CD8-positive, alpha-beta memory T cell (primary cell): ENCODE measurements around the gene ZEB2. TPM values are rescaled to one million over a fixed set of nuclear protein-coding genes. Genes with fewer than 3 reads are reported as not detected.

Source experiments
- CTCF ChIA-PET: fragments of 350-600 bp; sonication (Branson Sonifier 250); formaldehyde crosslinking; loops from one replicate; lab custom pipeline; 2021; ENCODE audit warnings: antibody characterized with exemption; lab: Charles Lee
- POLR2A ChIA-PET: fragments of 350-600 bp; sonication (Branson Sonifier 250); formaldehyde crosslinking; loops from one replicate; lab custom pipeline; 2021; ENCODE audit warnings: antibody characterized with exemption; lab: Charles Lee
- DNase-seq, 5 donors: peaks; one replicate each; pipeline versions ENCODE4 v3.0.0 to v3.0.0-alpha.2; 2020 to 2022; ENCODE audit warnings: mixed read lengths in 1 of 5
- H3K27ac ChIP-seq: one replicate; pipeline ENCODE4 v1.7.0; 2013; ENCODE audit warnings: low read depth, mild to moderate bottlenecking, low read length, moderate library complexity
- H3K27me3 ChIP-seq: 2 replicates; pipeline ENCODE4 v1.7.0; 2013; ENCODE audit warnings: low read length, mild to moderate bottlenecking; ENCODE audit not compliant: insufficient read depth, poor library complexity, severe bottlenecking
- H3K36me3 ChIP-seq: 2 replicates; pipeline ENCODE4 v1.7.0; 2013; ENCODE audit warnings: mild to moderate bottlenecking, low read length, moderate library complexity; ENCODE audit not compliant: insufficient read depth
- H3K4me1 ChIP-seq: 2 replicates; pipeline ENCODE4 v1.7.0; 2013; ENCODE audit warnings: mild to moderate bottlenecking, low read length, moderate library complexity; ENCODE audit not compliant: insufficient read depth
- H3K4me3 ChIP-seq: 2 replicates; pipeline ENCODE4 v1.7.0; 2013; ENCODE audit warnings: mild to moderate bottlenecking, low read length
- H3K9me3 ChIP-seq: 2 replicates; pipeline ENCODE4 v1.7.0; 2013; ENCODE audit warnings: mild to moderate bottlenecking, low read length
- H3K27ac Mint-ChIP-seq, 8 donors: one replicate each; pipeline ENCODE4 v1.8.0; 2020 to 2021; ENCODE audit warnings: mixed read lengths in 8 of 8, mild to moderate bottlenecking in 6 of 8, inconsistent platforms in 3 of 8, moderate library complexity in 3 of 8
- H3K27me3 Mint-ChIP-seq, 2 donors: one replicate each; pipeline ENCODE4 v1.8.0; 2020 to 2021; ENCODE audit warnings: mixed read lengths in 2 of 2, mild to moderate bottlenecking in 1 of 2, moderate library complexity in 1 of 2
- H3K36me3 Mint-ChIP-seq, 3 donors: one replicate each; pipeline ENCODE4 v1.8.0; 2020 to 2021; ENCODE audit warnings: mixed read lengths in 3 of 3, inconsistent platforms in 1 of 3, mild to moderate bottlenecking in 1 of 3
- H3K4me1 Mint-ChIP-seq, 3 donors: one replicate each; pipeline ENCODE4 v1.8.0; 2020 to 2021; ENCODE audit warnings: mixed read lengths in 3 of 3, inconsistent platforms in 1 of 3, mild to moderate bottlenecking in 1 of 3
- H3K4me3 Mint-ChIP-seq, 7 donors: one replicate each; pipeline ENCODE4 v1.8.0; 2020 to 2021; ENCODE audit warnings: mixed read lengths in 7 of 7, mild to moderate bottlenecking in 6 of 7, moderate library complexity in 4 of 7, inconsistent platforms in 2 of 7
- H3K9me3 Mint-ChIP-seq, 5 donors: one replicate each; pipeline ENCODE4 v1.8.0; 2020 to 2022; ENCODE audit warnings: mixed read lengths in 5 of 5, mild to moderate bottlenecking in 3 of 5, moderate library complexity in 2 of 5, inconsistent platforms in 1 of 5
- polyA plus RNA-seq: library from polyadenylated mRNA; unstranded; fragments of 300-500 nt; fragmentation: Illumina TruSeq; gene quantifications from one replicate; pipeline ENCODE4 v1.2.3, GENCODE V29; 2021
- total RNA-seq, 2 experiments: library from RNA; stranded (reverse); gene quantifications; one replicate each; pipeline ENCODE4 v1.2.3, GENCODE V29; 2021

The ZEB2 gene
- total and polyA plus RNA-seq, 3 experiments from 2014 or later = 20.6 to 35.8 (median 32.7) TPM

DNA sequence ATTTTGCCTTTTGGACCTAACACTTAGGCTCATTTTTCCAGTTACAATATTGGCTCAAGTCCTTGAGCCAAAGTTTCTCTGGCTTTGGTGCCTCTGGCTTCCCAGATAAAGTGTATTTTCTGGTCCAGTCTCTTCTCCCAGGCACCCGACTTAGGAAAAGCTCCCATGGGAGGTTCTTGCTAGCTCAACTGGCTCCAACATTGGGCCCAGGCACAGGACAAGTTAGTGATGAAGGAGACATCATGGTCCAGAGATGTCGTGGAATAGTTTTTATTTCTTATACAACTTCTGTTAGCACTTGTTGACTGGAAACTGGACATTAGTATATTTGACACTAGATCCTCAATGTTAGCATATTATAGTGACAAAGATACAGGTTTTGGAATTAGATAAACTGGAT is 8.2 kb upstream of the ZEB2 start:
- Mint-ChIP-seq H3K27me3 (peaks cover 11 to 15% of the 10 kb centered on the region in 2 donors), H3K9me3 (no peaks in the 10 kb centered on the region), H3K36me3 (no peaks in the 10 kb centered on the region), H3K4me3 (peak overlapping the region in 1 of 7 donors; percentile 22), H3K4me1 (peaks cover 11 to 12% (median 11%) of the 10 kb centered on the region in 3 donors), H3K27ac (no peak overlapping the region)
- H3K27ac ChIP-seq = no peak overlapping the region
- peaks cover 7% of the 10 kb centered on the region for H3K4me1 ChIP-seq
- no peak overlapping the region for H3K4me3 ChIP-seq
- H3K9me3 ChIP-seq = no peaks in the 10 kb centered on the region
- H3K36me3 ChIP-seq = no peaks in the 10 kb centered on the region
- peaks cover 3% of the 10 kb centered on the region for H3K27me3 ChIP-seq
- CTCF ChIA-PET = no interaction called here
- POLR2A ChIA-PET = no interaction called here
- no peak for DNase-seq

DNA sequence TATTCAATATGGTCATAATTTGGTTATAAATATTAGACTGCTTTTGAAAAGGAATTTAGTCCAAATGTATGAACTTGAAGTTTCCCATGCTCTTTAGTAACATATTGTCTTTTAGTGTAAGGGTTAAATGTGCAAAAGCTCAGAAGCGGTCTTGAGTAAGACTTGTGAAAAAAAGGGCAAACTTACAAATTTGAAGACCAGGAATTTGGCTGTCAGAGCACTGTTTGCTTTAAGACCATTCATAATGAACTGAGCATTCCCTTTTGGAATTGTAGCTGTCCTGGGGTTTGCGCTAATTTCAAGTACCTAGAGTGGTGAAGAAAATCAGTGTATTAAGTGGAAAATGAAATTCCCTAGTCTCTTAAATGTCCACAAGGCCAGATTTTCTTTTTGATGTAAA is 6.9 kb upstream of the ZEB2 start:
- CTCF ChIA-PET = no interaction called here
- no peak overlapping the region for H3K4me3 ChIP-seq
- no peaks in the 10 kb centered on the region for H3K9me3 ChIP-seq
- POLR2A ChIA-PET = no interaction called here
- DNase-seq = no peak
- H3K27ac Mint-ChIP-seq = no peak overlapping the region
- H3K4me1 Mint-ChIP-seq = peaks cover 18 to 22% (median 21%) of the 10 kb centered on the region in 3 donors
- H3K27ac ChIP-seq = no peak overlapping the region
- H3K27me3 ChIP-seq = peaks cover 12% of the 10 kb centered on the region
- H3K4me1 ChIP-seq = peaks cover 12% of the 10 kb centered on the region
- no peaks in the 10 kb centered on the region for H3K36me3 Mint-ChIP-seq
- no peaks in the 10 kb centered on the region for H3K36me3 ChIP-seq
- H3K4me3 Mint-ChIP-seq = peak overlapping the region in 1 of 7 donors; percentile 11
- no peaks in the 10 kb centered on the region for H3K9me3 Mint-ChIP-seq
- peaks cover 20 to 25% of the 10 kb centered on the region in 2 donors for H3K27me3 Mint-ChIP-seq

- H3K36me3 ChIP-seq = no peaks in the 10 kb centered on the region
- peaks cover 27% of the 10 kb centered on the region for H3K27me3 ChIP-seq
- DNase-seq = peak in 3 of 5 donors; percentile 33 to 65 (median 37)
- Mint-ChIP-seq H3K4me3 (peak overlapping the region; percentile 80 to 96 (median 88)), H3K9me3 (no peaks in the 10 kb centered on the region), H3K36me3 (no peaks in the 10 kb centered on the region), H3K27ac (peak overlapping the region in 6 of 8 donors; percentile 61 to 83 (median 76)), H3K27me3 (peaks cover 22 to 33% of the 10 kb centered on the region in 2 donors), H3K4me1 (peaks cover 21 to 23% (median 22%) of the 10 kb centered on the region in 3 donors)
- H3K9me3 ChIP-seq = no peaks in the 10 kb centered on the region
- H3K27ac ChIP-seq = peak overlapping the region; percentile 61
- POLR2A ChIA-PET = no interaction called here
- H3K4me1 ChIP-seq = peaks cover 20% of the 10 kb centered on the region
- CTCF ChIA-PET = interaction anchor here (1.0 to 1.2 kb wide), 3 partner anchors 14 to 341 kb away, joined by 3 read pairs; no protein-coding TSS in a partner anchor
- peak overlapping the region; percentile 36 for H3K4me3 ChIP-seq
Observed at GRCh38 chr2:144524118-144525009, 4.4 kb upstream of the ZEB2 start.

GRCh38 chr2:144523596-144524117 is 3.7 kb upstream of the ZEB2 start:
- H3K9me3 Mint-ChIP-seq = no peaks in the 10 kb centered on the region
- ChIA-PET POLR2A (interaction anchor here (1.6 kb wide), 1 partner anchor 191 kb away, joined by 4 read pairs; a partner anchor contains a TSS), CTCF (interaction anchor here (1.0 to 1.2 kb wide), 3 partner anchors 13 to 340 kb away, joined by 3 read pairs; no protein-coding TSS in a partner anchor)
- Histone ChIP-seq H3K27me3 (peaks cover 31% of the 10 kb centered on the region), H3K27ac (peak overlapping the region; percentile 56), H3K9me3 (no peaks in the 10 kb centered on the region), H3K36me3 (no peaks in the 10 kb centered on the region), H3K4me3 (peak overlapping the region; percentile 36), H3K4me1 (peaks cover 25% of the 10 kb centered on the region)
- H3K4me3 Mint-ChIP-seq = peak overlapping the region; percentile 60 to 96 (median 88)
- peaks cover 22 to 33% of the 10 kb centered on the region in 2 donors for H3K27me3 Mint-ChIP-seq
- peaks cover 21 to 23% (median 22%) of the 10 kb centered on the region in 3 donors for H3K4me1 Mint-ChIP-seq
- H3K36me3 Mint-ChIP-seq = no peaks in the 10 kb centered on the region
- peak overlapping the region in 6 of 8 donors; percentile 40 to 88 (median 62) for H3K27ac Mint-ChIP-seq
- DNase-seq = no peak

- H3K27me3 ChIP-seq = peaks cover 37% of the 10 kb centered on the region
- no peaks in the 10 kb centered on the region for H3K36me3 ChIP-seq
- DNase-seq = no peak
- Mint-ChIP-seq H3K9me3 (no peaks in the 10 kb centered on the region), H3K27me3 (peaks cover 19 to 33% of the 10 kb centered on the region in 2 donors), H3K4me3 (peak overlapping the region; percentile 60 to 96 (median 88)), H3K36me3 (no peaks in the 10 kb centered on the region), H3K4me1 (peaks cover 21 to 23% (median 22%) of the 10 kb centered on the region in 3 donors), H3K27ac (peak overlapping the region in 5 of 8 donors; percentile 40 to 88 (median 48))
- H3K4me3 ChIP-seq = peak overlapping the region; percentile 36
- ChIA-PET POLR2A (interaction anchor here (1.6 kb wide), 1 partner anchor 191 kb away, joined by 4 read pairs; a partner anchor contains a TSS), CTCF (interaction anchor here (1.1 kb wide), 1 partner anchor 13 kb away, joined by 3 read pairs; no protein-coding TSS in a partner anchor)
- H3K27ac ChIP-seq = peak overlapping the region; percentile 56
- peaks cover 31% of the 10 kb centered on the region for H3K4me1 ChIP-seq
- no peaks in the 10 kb centered on the region for H3K9me3 ChIP-seq
Observed at GRCh38 chr2:144522897-144523595, 3.1 kb upstream of the ZEB2 start.

DNA sequence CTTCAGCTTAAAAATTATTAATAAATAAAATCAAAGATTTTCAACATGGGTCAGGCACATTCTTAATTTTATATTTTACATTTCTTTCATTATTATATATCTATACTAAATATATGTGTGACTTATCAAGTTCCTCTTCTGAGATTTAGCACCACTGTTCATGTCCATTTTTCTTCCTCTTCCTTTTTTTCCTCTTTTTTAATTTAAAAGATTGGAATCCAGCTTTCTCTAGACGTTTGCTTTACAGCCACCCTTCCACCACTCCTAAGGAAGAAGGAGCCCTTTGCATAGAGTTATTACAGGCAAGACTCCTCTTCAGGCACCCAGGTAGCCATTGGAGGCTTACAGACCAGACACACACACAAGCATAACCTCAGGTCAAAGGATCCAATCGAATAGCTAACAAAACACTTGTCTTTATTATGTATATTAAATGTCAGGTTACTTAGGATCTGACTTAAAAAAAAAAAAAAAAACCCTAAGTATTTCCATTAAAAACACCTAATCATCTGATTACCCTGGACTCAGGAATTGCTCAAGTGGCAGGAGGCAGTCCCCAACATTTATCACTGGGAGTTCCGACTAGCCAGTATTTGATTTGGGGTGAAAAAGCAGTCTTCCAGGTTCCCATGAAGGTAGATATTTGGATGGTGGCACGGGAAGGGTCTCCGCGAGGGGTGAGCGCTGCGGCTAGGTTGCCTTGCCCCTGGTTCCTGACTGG is 2.4 kb upstream of the ZEB2 start:
- no peaks in the 10 kb centered on the region for H3K9me3 ChIP-seq
- Mint-ChIP-seq H3K27ac (peak overlapping the region in 2 of 8 donors; percentile 34 to 81), H3K4me3 (peak overlapping the region; percentile 52 to 92 (median 84)), H3K36me3 (peaks cover 0 to 3% (median 0%) of the 10 kb centered on the region in 3 donors), H3K4me1 (peaks cover 21 to 23% (median 22%) of the 10 kb centered on the region in 3 donors), H3K9me3 (no peaks in the 10 kb centered on the region), H3K27me3 (peaks cover 19 to 33% of the 10 kb centered on the region in 2 donors)
- no peak for DNase-seq
- peak overlapping the region; percentile 56 for H3K27ac ChIP-seq
- H3K4me3 ChIP-seq = no peak overlapping the region
- H3K27me3 ChIP-seq = peaks cover 37% of the 10 kb centered on the region
- peaks cover 36% of the 10 kb centered on the region for H3K4me1 ChIP-seq
- POLR2A ChIA-PET = interaction anchor here (0.5 to 1.6 kb wide), 3 partner anchors 12 to 190 kb away, joined by 3 to 4 read pairs (median 3); a partner anchor contains a TSS
- H3K36me3 ChIP-seq = no peaks in the 10 kb centered on the region
- CTCF ChIA-PET = interaction anchor here (1.1 kb wide), 1 partner anchor 14 kb away, joined by 3 read pairs; no protein-coding TSS in a partner anchor

- Histone ChIP-seq H3K4me1 (peaks cover 36% of the 10 kb centered on the region), H3K9me3 (no peaks in the 10 kb centered on the region), H3K27me3 (peaks cover 37% of the 10 kb centered on the region), H3K4me3 (no peak overlapping the region), H3K27ac (no peak overlapping the region), H3K36me3 (no peaks in the 10 kb centered on the region)
- no peak for DNase-seq
- H3K4me3 Mint-ChIP-seq = peak overlapping the region in 2 of 7 donors; percentile 27 to 75
- H3K27ac Mint-ChIP-seq = no peak overlapping the region
- POLR2A ChIA-PET = interaction anchor here (0.7 to 0.8 kb wide), 2 partner anchors 52 to 270 kb away, joined by 3 read pairs; no protein-coding TSS in a partner anchor
- CTCF ChIA-PET = interaction anchor here (0.7 to 1.4 kb wide), 3 partner anchors 11 to 16 kb away, joined by 3 read pairs; no protein-coding TSS in a partner anchor
- H3K36me3 Mint-ChIP-seq = peaks cover 0 to 6% (median 0%) of the 10 kb centered on the region in 3 donors
- H3K27me3 Mint-ChIP-seq = peaks cover 19 to 36% of the 10 kb centered on the region in 2 donors
- peaks cover 21 to 26% (median 26%) of the 10 kb centered on the region in 3 donors for H3K4me1 Mint-ChIP-seq
- peaks cover 0 to 1% (median 0%) of the 10 kb centered on the region in 5 donors for H3K9me3 Mint-ChIP-seq
Observed at GRCh38 chr2:144521686-144522085, 1.8 kb upstream of the ZEB2 start.
